HCT116 (cell line): ENCODE results near the gene SMARCAL1.

Experiments used
- CEBPB ChIP-seq: IDR thresholded peaks from 2 replicates; pipeline ENCODE4 v1.6.1; 2012; ENCODE audit warnings: low read depth
- CTCF ChIP-seq, 3 experiments: fragments of 200-600 bp in 1 of 3; sonication (generic) in 1 of 3; IDR thresholded peaks in 2 of 3; conservative IDR thresholded peaks in 1 of 3; 2 replicates each; pipeline ENCODE4 v1.5.1; 2012 to 2017; ENCODE audit warnings: low read depth in 2 of 3, low read length in 2 of 3, antibody characterized with exemption in 1 of 3, borderline replicate concordance in 1 of 3, control low read depth in 1 of 3, mild to moderate bottlenecking in 1 of 3, mixed read lengths in 1 of 3, mixed run types in 1 of 3, moderate library complexity in 1 of 3; ENCODE audit not compliant: insufficient read depth in 1 of 3
- POLR2A ChIP-seq: IDR thresholded peaks from 2 replicates; pipeline ENCODE4 v1.7.0; 2011; ENCODE audit warnings: borderline replicate concordance; ENCODE audit not compliant: insufficient read depth, insufficient read length; ENCODE audit errors: extremely low read depth
- POLR2AphosphoS5 ChIP-seq: IDR thresholded peaks from 2 replicates; pipeline ENCODE4 v1.6.1; 2011; ENCODE audit warnings: mild to moderate bottlenecking, low read depth, low read length, moderate library complexity
- RAD21 ChIP-seq: IDR thresholded peaks from 2 replicates; pipeline ENCODE4 v1.6.1; 2012; ENCODE audit warnings: low read depth, mild to moderate bottlenecking
- REST ChIP-seq: IDR thresholded peaks from 2 replicates; pipeline ENCODE4 v1.6.1; 2012; ENCODE audit warnings: low read depth
- TCF7L2 ChIP-seq: IDR thresholded peaks from 2 replicates; pipeline ENCODE4 v1.7.0; 2011; ENCODE audit warnings: borderline replicate concordance, inconsistent platforms; ENCODE audit not compliant: insufficient read depth, insufficient read length; ENCODE audit errors: extremely low read depth
- YY1 ChIP-seq: IDR thresholded peaks from 2 replicates; pipeline ENCODE4 v1.6.1; 2011; ENCODE audit warnings: low read length, low read depth, moderate library complexity, mild to moderate bottlenecking; ENCODE audit not compliant: insufficient replicate concordance; ENCODE audit errors: extremely low read depth

GRCh38 chr2:216450784-216451183, 38.5 kb downstream of the SMARCAL1 start:
- TF ChIP-seq RAD21: no peak
- TF ChIP-seq TCF7L2: no peak
- no peak for TF ChIP-seq POLR2AphosphoS5
- TF ChIP-seq CTCF (IDR thresholded peaks at IDR 0.05 in 2 of 3, conservative IDR thresholded peaks at IDR 0.05 in 1 of 3; ENCODE audit: borderline replicate concordance in 1 of 3, insufficient read depth in 1 of 3, low read depth in 2 of 3, low read length in 2 of 3): no peak
- no peak for TF ChIP-seq YY1
- no peak for TF ChIP-seq POLR2A
- no peak for TF ChIP-seq REST
- no peak for TF ChIP-seq CEBPB
